Mammary epithelial cell (primary cell): ENCODE measurements around the gene RXFP4.

Source experiments
- CTCF ChIP-seq, 2 donors: IDR thresholded peaks in 1 of 2; conservative IDR thresholded peaks in 1 of 2; 2 replicates each; pipeline ENCODE4 v1.5.1; 2011 to 2012; ENCODE audit warnings: inconsistent platforms in 2 of 2, low read length in 2 of 2, mild to moderate bottlenecking in 2 of 2, control low read depth in 1 of 2, low read depth in 1 of 2; ENCODE audit not compliant: insufficient read depth in 1 of 2; ENCODE audit errors: extremely low read depth in 1 of 2
- EZH2 ChIP-seq: IDR thresholded peaks from 2 replicates; pipeline ENCODE4 v1.6.1; 2012; ENCODE audit warnings: low read length, inconsistent platforms, borderline replicate concordance

GRCh38 chr1:155911156-155912055 lies 30.0 kb upstream of the RXFP4 start, which contains the start of gene RIT1:
- TF ChIP-seq CTCF (conservative IDR thresholded peaks at IDR 0.05 in 1 of 2, IDR thresholded peaks at IDR 0.05 in 1 of 2; ENCODE audit: extremely low read depth in 1 of 2, insufficient read depth in 1 of 2, low read depth in 1 of 2, low read length in 2 of 2) (peak in 1 of 2 donors; percentile 11), EZH2 (no peak)
